Measurements from ENCODE around the gene GCN1.
"Not testable (repeated sequence)": the region's sequence is repeated elsewhere in the genome, so short reads cannot be mapped to it uniquely, and the experiment has no call there.

Gene GCN1

DNA sequence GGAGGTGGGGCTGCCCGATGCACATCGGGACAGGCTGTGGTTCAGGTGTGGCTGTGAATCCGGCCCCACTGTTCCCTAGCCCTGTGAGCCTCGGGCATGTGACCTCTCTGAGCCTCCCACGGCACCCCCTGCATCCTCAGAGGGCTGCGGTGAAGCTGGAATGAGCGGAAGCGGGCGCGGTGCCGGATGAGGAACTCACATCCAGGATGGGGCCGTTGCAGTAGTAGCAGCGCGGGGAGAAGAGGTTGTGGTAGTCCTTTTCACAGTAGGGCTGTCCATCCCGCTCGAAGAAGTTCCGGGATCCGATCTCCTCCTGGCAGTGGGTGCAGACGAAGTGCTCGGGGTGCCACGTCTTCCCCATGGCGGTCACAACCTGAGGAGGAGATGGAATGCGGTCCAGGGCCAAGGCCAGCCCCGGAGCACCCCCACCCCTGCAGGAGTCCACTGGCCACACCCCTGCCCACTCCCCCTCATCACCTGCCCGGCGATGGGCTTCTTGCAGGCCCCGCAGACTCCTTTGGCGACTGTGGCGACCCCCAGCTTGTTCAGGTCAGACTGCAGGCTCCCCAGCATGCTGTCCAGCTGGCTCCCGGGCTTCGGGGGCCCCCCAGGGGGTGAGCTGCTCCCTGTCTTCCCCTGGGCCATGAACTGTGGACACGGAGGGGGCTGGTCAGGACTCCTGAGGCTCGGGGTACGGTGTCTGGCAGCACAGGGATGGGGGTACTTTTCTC is 20.3 kb upstream of the GCN1 start:
- DNase-seq = no peak

DNA sequence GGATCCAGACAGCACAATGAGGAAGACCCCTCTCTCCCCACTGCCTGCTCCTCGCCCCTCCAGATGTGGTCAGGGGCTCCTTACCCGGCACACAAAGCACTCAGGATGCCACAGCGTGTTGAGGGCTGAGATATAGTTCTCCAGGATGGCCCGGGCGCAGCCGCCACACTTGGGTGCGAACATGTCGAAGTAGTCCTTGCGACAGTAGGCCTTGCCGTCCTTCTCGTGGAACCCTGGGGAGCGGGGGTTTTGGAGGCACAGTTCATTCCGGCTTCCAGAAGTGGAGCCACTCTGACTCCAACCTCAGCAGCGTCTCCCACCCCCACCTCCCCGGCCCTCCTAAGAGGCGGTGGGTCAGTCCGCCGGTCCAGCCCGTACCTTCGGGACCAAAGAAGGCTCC is 19.2 kb upstream of the GCN1 start:
- DNase-seq = no peak

DNA sequence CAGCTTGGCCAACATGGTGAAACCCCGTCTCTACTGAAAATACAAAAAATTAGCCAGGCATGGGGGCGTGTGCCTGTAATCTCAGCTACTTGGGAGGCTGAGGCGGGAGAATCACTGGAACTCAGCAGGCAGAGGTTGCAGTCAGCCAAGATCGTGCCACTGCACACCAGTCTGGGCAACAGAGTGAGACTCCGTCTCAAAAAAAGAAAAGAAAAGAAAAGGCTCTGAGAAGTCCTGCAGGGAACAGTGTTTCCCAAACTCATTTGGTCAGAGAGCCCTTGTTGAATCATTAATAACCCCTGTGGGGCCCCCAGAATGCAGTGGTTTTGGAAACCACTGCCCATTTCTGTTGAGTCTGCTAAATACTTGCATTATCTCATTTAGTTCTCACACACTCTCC is 18.7 kb upstream of the GCN1 start:
- DNase-seq = not testable (repeated sequence)

DNA sequence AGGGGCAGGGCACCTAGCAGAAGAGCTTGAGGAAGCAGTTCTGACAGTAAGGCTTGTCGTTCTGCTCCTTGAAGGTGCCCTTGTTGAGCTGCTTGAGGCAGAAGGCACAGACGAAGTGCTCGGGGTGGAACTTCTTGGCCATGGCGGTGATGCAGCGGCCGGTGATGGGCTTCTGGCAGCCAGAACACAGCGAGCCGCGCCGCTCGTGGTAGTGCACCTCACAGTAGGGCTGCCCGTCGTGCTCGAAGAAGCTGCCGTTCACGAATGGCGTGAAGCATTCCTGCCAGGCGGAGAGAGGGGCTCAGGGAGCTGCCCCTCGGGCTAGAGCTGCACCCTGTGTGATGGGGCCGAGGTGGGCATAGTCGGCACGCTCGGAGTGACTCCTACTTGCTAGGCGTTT is 17.8 kb upstream of the GCN1 start:
- no peak for DNase-seq

DNA sequence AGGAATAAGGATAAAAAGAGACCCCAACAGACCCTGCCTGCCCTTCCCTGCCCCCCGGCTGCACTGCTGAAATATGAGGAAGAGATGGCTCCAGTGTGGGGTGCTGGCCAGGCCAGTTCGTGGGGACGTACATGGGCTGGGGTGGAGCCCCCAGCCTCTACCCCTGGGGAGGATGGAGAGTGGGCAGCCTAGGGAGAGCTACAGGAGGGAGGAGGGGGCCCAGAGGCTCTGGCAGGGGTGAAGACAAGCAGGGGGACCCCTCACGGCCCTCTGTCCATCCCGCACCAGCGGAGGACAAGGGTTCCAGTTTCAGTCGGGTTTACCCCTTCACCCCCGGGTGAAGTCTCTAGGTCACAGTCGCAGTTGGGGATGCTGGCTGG is 17.4 kb upstream of the GCN1 start:
- DNase-seq = no peak

DNA sequence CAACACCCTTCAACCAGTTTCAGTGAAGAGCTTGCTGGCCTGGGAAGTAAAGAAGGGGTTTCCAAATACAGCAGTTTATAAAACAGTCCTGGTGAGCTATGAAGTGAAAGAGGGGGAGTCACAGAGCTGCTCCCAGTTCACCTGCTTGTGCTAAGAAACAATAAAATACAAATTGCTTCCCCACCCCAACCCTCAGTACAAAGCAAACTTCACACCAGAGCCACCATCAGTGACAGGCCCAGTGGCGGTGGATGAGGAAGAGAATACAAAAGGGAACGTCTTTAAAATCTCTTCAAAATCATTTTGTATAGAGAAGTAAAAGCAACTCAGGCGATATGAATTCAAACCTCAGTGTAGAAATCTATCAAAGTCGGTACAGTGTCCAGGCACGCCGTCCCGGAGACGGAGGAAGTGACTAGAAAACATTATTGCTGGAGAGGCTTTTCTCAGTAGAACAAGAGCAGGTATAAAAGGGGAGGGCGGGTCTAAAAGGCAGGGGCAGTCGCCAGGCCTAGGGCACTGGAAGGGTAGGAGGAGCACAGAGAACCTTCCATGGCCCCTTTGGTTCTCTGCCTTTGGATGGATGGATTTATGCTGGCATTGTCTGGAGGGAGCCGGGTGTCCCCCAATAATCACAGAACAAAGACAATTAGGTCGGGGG is 16.9 kb upstream of the GCN1 start:
- DNase-seq = no peak

DNA sequence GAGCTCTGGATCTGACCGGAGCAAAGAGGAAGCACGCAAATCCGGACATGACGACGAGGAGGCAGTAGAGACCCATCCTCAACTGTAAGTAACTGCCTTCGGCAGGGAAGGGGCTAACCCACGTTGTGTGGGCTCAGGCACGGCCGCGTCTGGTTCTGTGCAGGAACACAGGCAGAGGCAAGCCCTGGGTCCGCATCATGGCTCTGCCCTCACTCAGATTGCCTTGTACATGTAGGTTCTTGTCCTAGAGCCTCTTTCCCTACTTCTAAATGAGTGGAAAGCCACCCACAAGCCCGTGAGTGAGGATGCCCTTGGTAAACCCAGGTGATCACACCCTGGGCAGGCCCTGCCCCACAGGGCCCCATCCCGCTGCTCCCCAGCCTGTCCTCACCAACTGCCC is 15.3 kb upstream of the GCN1 start:
- no peak for DNase-seq

DNA sequence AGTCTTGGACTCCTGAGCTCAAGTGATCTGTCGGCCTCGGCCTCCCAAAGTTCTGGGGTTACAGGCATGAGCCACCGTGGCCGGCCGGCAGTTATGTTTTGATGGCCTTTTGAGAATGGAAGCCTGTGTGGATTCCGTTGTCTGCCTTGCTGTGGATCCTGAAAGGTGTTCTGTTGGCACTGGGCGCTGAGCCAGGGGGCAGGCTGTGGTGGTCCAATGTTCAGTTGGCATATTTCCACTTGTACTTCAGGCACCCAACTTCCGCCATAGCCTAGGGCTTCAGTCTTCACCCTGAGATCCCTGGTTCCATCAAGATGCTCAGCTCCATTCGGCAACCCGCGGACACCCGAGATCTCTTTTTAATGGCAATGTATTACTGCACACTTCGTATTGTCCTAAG is 12.7 kb upstream of the GCN1 start:
- DNase-seq = no peak

DNA sequence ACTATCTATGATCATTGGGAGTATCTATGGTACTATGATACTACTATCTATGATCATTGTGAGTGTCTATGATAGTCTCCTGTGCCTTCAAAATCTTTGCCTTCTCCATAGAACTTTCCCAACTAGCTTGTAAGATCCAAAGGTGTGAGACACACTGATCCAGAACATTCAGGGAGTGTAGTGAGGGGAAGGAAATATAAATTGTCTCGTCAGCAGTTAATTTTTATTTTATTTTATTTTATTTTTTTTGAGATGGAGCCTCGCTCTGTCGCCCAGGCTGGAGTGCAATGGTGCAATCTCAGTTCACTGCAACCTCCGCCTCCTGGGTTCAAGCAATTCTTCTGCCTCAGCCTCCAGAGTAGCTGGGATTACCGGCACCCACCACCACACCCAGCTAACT is 12.3 kb upstream of the GCN1 start:
- DNase-seq = not testable (repeated sequence)

DNA sequence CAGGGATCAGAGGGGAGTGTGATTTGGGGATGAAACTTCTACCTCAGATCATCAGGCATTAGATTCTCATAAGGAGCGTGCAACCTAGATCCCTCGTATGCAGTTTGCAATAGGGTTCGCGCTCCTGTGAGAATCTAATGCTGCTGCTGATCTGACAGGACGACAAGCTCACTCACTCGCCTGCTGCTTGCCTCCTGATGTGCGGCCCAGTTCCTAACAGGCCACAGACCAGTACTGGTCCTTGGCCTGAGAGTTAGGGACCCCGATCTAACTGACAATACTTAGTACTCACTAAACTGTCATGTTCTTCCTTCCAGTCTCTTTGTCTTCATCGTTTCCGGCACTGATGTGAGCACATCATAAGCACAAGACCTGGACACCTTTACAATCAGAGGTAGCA is 11.7 kb upstream of the GCN1 start:
- no peak for DNase-seq

DNA sequence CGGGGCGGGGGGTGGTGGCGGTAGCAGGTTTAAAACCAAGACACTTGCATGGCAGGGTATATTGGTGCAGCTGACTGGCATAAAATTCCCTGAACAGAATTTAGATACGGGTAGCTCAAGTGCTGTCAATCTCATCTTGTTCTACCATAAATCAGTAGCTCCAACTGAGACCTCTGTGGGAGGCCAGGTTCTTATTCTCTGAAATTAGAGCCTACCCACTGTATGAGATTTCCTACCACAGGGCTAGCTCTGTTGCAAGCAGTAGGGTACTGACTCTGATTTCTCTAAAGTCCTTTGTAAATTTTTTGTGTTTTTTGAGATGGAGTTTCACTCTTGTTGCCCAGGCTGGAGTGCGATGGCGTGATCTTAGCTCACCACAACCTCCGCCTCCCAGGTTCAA is 9.7 kb upstream of the GCN1 start:
- DNase-seq = no peak

DNA sequence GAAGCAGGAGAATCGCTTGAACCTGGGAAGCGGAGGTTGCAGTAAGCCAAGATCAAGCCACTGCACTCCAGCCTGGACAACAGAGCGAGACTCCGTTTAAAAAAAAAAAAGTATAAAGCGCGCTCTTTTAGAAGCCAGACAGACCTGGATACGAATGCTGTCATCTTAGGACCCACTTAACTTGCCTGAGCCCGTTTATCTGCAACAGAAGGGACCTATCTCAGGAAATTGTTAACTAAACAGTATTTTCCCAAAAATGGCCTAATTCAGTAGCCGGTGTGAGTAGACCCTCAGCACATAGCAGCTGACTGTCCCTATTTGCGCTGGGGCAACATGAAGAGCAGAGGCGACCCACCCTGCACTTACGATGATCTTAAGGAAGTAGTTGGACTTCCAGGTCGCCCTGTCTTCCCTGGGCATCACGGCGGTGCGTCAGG is 5.9 kb upstream of the GCN1 start:
- DNase-seq = no peak

DNA sequence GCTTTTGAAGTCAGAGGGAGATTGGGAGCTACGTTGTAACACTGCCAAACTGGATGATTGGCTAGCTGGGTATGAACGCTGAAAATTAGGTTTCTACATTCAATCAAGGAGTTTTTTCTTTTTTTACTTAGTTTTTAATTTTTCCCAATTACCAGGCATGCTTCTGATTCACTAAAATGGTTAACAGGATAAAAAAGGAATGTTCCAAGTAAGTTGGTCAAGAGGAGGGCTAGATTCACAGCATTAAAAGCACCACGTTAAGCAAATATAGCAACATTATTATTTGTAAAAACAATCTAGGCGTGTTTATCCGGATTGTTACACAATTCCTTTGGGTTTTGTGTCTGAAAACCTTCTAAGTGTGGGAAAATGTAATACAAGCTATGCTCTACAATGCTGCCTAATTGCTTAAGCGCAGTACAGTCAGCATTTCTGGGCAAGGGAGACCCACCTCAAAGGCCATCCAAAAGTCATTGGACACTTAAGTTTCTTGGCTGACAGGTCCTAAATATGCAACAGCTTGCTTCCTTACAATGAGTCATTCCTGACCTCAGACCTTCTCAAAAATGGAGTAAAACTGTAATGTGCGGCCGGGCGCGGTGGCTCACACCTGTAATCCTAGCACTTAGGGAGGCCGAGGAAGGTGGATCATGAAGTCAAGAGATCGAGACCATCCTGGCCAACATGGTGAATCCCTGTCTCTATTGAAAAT is 5.2 kb upstream of the GCN1 start:
- no peak for DNase-seq

DNA sequence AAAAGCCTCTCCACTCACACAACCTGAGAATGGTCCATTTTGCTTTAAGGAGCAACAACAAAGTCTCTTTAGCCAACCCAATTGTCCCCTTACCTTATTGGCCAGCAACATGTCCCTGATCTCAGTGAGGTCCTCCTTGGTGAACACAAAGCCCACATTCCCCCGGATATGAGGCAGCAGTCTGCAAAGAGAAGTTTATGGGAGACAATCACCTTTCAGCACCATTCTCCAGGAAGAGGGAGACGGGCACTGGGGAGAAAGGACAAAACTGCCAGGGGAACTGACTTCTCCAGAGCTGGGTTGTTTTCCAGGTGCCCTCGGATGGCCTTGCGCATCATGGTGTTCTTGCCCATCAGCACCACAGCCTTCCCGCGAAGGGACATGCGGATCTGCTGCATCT is 4.5 kb upstream of the GCN1 start:
- no peak for DNase-seq

DNA sequence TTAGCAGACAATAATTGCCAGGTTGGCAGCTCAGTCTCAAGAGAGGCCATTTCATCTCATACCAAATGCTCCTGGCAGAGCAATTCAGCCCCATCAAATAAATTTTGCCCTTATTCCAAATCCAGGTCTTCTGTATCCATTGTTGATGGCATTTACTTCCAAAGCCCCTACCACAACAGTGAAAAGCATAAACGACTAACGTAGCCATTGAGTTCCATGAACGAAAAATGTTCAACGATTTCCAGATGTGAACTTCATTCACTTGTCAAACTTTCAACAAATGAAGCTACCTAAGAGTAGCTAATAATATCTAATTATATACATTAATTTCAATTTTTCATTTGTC is 3.0 kb upstream of the GCN1 start:
- no peak for DNase-seq

DNA sequence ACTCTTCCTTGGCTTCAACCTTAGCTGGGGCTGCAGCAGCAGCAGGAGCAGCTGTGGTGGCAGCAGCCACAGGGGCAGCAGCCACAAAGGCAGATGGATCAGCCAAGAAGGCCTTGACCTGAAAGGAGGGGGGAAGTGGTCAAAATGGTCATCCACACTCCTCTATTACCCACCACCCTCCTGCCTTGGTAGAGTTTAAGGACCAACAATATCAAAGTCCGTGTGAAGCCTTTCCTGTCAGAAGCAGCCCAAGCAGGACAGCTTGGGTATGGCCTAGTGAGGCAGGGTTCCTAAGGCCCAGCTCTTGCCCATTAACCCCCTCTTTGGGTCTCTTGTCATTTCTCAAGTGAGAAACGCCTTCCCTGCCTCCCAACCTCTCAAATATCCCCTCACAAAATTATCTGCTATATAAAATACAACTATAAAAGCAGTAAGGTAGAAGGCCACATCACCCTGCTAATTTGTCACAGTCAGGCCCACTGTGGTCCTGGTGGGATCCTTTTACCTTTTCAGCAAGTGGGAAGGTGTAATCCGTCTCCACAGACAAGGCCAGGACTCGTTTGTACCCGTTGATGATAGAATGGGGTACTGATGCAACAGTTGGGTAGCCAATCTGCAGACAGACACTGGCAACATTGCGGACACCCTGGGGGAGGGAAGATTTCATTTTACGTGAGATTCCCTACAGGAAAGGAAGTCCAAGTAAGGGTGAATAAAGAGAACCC is 2.5 kb upstream of the GCN1 start:
- not testable (repeated sequence) for DNase-seq

DNA sequence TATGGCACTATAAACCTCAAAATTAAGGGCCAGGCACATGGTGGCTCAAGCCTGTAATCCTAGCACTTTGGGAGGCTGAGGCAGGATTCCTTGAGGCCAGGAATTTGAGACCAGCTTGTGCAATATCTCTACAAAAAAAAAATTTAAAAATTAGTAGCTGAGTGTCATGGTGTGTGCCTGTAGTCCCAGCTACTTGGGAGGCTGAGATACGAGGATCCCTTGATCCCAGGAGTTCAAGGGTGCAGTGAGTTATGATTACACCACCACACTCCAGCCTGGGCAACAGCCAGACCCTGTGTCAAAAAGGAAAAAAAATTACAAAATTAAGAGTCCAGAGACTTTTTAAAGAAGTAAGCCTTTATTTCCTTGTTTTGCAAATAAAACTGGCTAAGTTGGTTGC is 1.8 kb upstream of the GCN1 start:
- no peak for DNase-seq

DNA sequence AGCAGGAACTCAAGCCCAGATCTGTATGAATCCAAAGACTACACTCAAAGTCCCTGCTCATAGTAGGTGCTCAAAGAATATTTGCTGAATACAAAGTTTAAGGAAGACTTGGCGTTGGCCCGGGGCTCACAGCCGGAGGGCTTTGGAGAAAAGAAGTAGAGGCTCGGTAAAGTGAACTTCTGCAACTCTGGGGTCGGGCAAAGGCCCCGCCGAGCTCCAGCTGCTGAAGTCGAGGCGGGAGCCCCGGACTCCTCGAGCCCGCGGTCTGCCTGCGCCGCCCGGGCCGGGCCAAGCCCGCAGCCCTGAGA is 335 bp downstream of the GCN1 start:
- no peak for DNase-seq

DNA sequence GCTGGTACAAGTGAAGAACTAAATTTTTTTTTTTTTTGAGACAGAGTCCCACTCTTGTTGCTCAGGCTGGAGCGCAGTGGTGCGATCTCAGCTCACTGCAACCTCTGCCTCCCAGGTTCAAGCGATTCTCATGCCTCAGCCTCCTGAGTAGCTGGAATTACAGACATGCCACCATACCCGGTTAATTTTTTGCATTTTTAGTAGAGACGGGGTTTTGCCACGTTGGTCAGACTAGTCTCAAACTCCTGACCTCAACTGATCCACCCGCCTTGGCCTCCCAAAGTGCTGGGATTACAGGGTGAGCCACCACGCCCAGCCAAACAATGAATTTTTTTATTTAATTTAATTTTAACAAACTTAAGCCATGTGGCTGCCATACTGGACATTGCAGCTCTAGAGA is 1.2 kb downstream of the GCN1 start:
- not testable (repeated sequence) for DNase-seq

DNA sequence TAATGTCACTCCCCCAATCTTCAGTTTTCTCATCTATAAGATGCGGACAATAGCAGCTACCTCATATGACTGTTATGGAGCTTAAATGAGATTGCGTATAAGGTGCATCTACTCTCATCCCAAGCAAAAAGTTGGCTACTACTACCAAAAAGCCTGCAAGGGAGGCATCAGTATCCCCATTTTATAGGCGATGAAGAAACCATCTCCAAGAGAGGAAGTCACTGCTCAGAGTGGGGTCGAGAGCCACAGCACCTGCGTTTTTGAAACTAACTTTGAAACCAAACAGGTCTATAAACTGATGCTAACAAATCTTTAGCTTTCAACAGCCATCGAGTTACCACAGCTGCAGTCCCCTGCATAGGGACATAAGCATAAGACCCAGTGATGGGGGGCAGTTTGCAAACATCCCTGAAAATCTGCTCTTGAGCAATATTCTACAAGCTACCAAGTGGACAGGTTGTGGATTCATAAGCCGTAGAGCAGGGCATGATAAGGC is 3.5 kb downstream of the GCN1 start:
- no peak for DNase-seq

DNA sequence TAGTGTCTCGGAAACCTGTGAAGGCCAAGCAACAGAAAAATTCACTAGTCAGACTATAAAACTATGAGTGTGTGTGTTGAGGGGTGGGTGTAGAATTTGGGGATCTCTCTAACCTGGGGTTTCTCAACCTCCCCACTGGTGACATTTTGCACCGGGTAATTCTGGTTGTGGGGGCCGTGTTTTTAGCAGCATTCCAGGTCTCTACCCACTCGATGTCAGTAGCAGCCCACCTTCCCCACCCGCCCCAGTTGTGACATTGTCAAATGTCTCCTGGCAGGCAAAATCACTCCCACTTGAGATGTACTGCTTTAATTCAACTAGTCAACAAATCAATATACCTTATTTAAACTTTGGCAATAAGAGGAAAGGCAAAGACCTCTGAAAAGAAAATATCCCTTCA is 4.1 kb downstream of the GCN1 start:
- DNase-seq = no peak

DNA sequence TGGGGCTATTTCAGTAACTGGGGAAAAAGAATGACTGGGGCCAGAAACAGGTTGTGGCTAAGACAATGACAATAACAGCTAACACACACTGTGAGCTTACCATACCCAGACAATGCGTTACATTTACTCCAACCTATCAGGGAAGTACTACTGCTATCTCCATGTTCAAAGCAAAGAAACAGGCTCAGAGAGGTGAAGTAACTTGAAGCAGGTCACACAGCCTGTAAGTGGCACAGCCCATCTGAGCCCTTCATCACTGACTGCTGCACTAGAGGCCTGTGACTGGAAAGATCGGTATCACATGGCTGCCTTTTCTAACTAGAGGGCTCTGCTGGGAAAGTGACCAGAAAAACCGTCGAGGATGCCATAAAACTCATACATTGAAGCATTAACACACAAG is 7.9 kb downstream of the GCN1 start:
- DNase-seq = no peak

DNA sequence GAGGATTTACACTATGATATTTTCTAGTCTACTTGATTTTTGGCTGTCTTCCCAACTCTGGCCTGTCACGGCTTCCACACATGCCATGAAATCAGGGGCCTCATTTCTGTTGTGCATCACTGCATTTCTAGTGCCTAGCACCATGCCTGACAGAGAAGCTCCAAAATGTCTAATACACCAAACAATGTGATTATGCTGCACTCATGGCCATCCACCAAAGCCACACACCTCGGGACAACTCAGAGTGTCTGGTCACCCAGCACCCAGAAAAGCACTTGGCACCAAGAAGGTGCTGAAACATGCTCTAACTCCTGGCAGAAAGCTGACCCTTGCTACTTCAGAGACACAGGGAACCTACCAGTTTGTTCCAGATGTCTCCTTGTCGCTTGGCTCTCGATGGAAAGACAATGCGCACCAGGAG is 11.3 kb downstream of the GCN1 start:
- no peak for DNase-seq
